AG09319 (cell line): ENCODE measurements around the gene NCKAP1.
"Not testable (repeated sequence)": the region's sequence is repeated elsewhere in the genome, so short reads cannot be mapped to it uniquely, and the experiment has no call there.

Source experiments
- DNase-seq: peaks from one replicate; pipeline ENCODE4 v3.0.0-alpha.2; 2010; ENCODE audit warnings: low read depth; ENCODE audit errors: extremely low read depth
- CTCF ChIP-seq: IDR thresholded peaks from 2 replicates; pipeline ENCODE4 v1.5.1; 2011; ENCODE audit warnings: low read depth, mild to moderate bottlenecking, inconsistent platforms, low read length, moderate library complexity

The NCKAP1 gene

GRCh38 chr2:182883451-182883850 is 154.8 kb downstream of the NCKAP1 start:
- no peak for TF ChIP-seq CTCF
- DNase-seq, result no peak

DNA sequence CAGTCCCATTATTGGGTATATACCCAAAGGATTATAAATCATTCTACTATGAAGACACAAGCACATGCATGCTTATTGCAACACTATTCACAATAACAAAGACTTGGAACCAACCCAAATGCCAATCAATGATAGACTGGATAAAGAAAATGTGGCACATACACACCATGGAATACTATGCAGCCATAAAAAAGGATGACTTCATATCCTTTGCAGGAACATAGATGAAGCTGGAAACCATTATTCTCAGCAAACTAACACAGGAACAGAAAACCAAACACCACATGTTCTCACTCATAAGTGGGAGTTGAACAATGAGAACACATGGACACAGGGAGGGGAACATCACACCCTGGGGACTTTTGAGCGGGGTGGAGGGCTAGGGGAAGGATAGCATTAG is 158.2 kb downstream of the NCKAP1 start:
- DNase-seq, result not testable (repeated sequence)

- DNase-seq, result not testable (repeated sequence)
Measured at GRCh38 chr2:182876653-182877052, 161.6 kb downstream of the NCKAP1 start.

DNA sequence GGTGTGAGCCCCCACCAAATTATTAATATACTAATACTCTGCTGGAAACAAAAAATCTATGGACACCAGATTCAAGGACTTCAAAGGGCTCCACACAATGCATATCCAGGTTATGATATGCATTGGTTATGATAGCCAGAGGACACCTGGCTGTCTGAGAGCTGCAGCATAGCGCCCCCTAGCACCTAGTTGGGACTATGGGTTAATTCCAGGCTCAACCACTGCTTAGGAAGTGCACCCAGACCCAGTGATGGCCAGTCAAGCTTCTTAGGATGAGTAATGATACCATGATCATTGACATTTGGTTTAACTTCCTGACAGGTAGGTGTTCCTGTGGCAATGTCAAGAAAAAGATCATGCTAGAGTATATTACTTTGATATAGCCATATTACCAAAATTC is 168.0 kb downstream of the NCKAP1 start:
- no peak; the same call in 1 of the 2 replicates for TF ChIP-seq CTCF
- no peak for DNase-seq

DNA sequence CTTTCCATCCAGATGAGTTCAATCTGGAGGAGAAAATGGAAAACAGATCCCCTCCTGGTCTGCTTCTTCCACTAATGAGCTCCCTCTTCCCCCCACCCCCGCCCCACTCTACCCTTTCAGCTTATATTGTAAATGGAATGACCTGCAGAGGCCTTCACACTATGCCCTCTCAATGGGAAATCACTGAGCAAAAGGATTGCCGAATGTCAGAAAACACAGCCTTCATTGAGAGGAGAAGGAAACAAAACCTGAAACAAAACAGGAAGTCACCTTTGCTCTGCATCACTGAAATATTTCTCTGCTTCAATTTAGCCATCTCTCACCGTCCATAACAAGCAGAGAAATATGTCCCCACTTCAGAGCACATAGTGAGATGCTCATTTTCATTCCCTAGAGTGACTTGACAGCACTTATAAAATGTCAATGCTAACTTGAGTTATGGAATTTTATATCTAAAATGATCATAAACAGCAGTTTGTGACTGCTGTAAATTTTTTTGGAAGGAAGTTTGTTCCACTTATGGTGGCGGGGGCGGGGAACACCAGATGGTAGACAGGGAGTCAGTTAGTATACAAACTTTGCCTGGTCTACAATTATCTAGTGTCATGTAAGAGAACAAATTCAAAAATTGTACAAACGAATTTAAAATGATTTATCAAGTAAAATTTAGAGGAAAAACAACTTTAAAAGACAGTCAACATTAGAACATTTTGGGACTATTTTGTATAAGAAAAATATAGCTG is 170.0 kb downstream of the NCKAP1 start:
- no peak for DNase-seq
- no peak for TF ChIP-seq CTCF

DNA sequence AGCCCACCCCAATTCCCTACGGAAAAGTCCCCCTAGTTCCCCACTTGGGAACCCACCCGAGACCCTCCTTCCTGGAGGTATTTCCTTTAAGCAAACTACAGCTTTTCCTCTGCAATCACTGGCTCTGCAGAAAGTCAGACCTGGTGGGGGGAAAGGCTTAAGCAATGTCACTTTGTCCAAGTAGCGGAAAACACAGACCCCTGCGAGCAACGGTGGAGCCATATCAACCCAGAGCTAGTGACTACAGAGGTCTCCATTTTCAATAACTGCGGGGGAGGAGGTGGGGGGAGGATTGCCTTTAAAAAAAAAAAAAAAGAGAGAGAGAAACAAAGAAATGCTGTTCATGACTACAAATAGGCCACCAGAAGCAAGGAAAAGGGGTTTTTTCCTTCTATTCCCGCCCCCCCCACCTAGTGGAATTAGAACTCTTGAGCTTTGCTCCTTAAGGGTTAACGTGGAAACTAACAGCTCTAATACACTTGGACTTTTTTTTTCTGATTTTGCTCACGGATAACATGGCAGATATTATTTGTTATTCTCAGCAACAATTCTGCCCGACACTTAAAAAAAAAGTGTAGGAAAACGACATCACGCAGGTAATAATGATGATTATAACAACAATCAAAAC is 170.7 kb downstream of the NCKAP1 start:
- TF ChIP-seq CTCF, result no peak
- no peak for DNase-seq

DNA sequence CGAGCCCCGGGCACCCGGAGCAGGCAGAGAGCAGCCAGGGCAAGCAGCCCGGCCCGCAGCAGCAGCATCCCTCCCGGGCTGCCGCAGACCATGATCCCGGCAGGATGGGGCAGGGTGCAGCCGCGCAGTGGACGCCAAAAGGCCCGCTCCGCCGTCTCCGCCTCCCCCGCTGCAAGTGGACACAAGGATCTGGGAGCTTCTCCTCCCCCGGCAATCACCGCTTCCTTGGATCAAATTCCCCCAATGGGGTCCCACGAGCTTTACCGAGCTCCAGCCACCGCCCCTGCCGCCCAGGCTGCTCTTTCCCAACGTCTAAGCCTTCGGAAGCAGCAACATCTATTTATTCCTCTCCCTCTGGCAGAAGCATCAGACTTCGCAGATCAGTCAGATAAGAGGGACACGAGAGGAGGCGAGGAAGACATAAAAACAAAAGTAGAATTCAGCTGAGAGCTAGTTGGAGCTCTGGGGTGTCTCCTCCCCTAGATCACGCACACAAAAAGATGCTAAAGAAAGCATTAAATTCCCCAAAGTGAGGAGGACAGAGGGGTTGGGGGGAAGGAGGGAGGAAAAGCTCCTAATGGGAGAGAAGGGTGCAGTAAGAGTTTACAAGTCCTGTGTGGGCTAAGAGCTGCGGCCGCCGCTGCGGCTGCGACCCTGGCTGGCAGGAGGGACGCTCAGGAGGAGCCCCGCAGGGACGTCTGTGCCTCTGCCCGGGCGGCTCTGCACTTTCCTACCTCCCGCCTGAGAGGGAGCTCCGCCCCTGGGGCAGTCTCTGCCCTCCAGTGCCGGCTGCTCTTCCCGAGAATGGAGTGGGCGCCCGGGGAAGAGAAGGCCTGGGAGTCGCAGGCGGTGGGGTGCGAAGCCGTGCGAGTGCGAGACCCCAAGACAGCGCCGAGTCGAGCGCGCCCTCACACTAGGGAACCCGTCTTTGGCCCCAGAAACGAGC is 171.5 kb downstream of the NCKAP1 start, which contains the start of gene FRZB:
Gene FRZB, minus strand, starts transcription at position 177 of the 946 bp plus-strand sequence. Its CDS starts 85 bp downstream, at position 92.
- DNase-seq, result peak; percentile 24
- TF ChIP-seq CTCF, result no peak

DNA sequence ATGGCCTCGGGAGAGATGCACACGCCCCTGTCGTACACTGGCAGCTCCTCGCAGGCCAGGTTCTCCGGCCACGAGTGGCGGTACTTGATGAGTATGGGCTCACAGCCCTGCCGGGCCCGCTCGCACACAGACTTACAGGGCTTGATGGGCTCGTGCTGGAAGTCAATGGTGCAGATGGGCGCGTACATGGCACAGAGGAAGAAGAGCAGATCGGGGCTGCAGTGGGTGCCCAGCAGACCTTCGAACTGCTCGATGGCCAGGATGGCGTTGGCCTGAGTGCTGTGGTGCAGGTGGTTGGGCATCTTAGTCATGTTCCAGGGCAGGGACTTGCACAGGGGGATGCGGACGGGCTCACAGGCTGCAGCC is 172.2 kb downstream of the NCKAP1 start:
- no peak for TF ChIP-seq CTCF
- no peak for DNase-seq
